ENCODE data around the gene CLP1.

The CLP1 gene

DNA sequence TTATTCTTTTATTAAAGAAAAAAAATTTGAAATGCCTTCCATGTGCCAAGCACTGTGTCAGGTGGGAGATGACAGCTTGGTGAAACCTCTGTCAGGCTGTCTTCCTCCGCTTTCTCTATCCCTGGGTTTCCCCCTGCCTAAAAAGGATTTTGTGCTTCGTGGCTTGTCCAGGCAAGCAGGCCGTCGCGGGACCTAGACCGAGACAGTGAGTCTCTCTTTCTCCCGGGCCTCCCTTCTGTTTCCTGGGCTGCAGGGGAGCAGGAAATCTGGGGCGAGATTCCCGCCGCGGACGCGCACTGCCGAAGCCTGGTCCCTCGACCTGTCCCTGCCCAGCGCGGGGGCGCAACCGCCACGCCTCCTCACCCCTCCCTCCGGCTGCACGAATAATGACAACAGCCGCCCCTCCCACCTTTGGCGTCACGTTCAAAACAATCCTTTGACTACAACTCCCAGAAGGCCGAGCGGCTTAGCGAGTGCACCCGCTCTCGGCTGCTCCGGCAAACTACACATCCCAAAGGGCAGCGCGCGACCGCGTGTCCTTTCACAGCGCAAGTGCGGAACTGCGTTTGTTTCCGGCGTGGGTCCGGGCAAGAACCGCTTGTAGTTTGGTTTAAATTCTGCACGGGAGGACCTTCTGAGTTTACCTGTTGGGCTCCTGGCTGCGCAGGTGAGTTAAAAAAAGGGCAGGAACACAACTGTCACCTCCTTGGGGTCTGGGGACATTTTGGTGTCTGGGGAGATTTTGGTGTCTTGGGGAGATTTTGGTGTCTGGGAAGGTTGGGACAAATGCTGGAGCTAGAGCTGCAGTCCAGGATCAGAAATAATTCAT, at the start of gene CLP1:
Gene CLP1, plus strand, starts transcription at position 569 of the 829 bp plus-strand sequence. CDS start 1,715 bp downstream, outside the sequence.
- H3K27ac ChIP-seq: peak within 1 kb of the TSS; percentile 77
- DNase-seq (ENCODE audit: low read depth, low spot score): peak; percentile 96

DNA sequence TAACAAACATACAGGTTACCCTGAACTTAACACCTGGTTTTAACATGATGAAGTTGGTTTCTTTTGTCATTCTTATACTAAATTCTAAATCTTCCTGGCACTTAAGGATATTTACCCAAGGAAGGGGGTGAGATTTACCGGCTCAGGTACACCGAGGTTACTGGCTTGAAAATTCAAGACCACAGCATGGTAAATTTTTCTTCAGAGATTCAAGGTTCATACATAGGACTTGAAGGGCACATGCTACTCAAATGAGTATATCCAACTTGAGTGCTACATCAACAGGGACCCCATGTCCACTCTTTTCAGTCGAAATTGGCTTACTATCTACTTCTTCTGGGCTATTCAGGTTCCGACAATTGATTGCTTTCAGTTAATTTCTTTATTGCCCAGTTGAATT, 47.4 kb upstream of the CLP1 start:
- H3K27ac ChIP-seq: no peak overlapping the region
- no peak for DNase-seq (ENCODE audit: low read depth, low spot score)

DNA sequence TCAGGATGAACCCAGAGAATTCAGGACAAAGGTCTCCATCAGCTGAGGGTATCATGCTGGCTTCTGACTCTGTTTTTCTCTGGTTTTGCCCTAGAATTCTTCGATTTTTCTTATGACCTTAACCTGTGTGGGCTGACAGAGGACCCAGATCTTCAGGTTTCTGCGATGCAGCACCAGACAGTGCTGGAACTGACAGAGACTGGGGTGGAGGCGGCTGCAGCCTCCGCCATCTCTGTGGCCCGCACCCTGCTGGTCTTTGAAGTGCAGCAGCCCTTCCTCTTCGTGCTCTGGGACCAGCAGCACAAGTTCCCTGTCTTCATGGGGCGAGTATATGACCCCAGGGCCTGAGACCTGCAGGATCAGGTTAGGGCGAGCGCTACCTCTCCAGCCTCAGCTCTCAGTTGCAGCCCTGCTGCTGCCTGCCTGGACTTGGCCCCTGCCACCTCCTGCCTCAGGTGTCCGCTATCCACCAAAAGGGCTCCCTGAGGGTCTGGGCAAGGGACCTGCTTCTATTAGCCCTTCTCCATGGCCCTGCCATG, 43.3 kb upstream of the CLP1 start:
- H3K27ac ChIP-seq: no peak overlapping the region
- no peak for DNase-seq (ENCODE audit: low read depth, low spot score)

- H3K27ac ChIP-seq: no peak overlapping the region
- no peak for DNase-seq (ENCODE audit: low read depth, low spot score)
Measured at GRCh38 chr11:57615308-57615707, 42.3 kb upstream of the CLP1 start.

- DNase-seq (ENCODE audit: low read depth, low spot score): no peak
Measured at GRCh38 chr11:57616595-57616994, 41.0 kb upstream of the CLP1 start.

GRCh38 chr11:57618438-57618837, 39.1 kb upstream of the CLP1 start:
- DNase-seq (ENCODE audit: low read depth, low spot score): no peak
- peak overlapping the region; percentile 23 for H3K27ac ChIP-seq

More at GRCh38 chr11:57616595-57616994, 41.0 kb upstream of the CLP1 start:
- no peak overlapping the region for H3K27ac ChIP-seq

DNA sequence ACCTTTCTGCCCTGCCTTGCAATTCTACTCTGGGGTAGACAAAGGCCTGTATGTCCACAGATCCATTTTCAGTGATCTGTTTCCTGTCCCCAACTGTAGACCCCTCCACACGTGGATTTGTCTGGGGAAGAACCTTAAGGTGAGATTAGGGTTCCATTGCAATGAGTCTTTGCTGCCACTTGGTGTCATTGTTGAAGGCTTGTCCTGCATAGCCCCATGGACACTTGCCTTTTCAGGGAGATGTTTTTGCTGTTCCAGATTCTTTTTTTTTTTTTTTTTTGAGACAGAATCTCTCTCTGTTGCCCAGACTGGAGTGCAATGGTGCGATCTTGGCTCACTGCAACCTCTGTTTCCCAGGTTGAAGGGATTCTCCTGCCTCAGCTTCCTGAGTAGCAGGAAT, 38.2 kb upstream of the CLP1 start:
- no peak for DNase-seq (ENCODE audit: low read depth, low spot score)
- H3K27ac ChIP-seq: no peak overlapping the region

- H3K27ac ChIP-seq: no peak overlapping the region
- no peak for DNase-seq (ENCODE audit: low read depth, low spot score)
Measured at GRCh38 chr11:57620467-57620866, 37.1 kb upstream of the CLP1 start.

DNA sequence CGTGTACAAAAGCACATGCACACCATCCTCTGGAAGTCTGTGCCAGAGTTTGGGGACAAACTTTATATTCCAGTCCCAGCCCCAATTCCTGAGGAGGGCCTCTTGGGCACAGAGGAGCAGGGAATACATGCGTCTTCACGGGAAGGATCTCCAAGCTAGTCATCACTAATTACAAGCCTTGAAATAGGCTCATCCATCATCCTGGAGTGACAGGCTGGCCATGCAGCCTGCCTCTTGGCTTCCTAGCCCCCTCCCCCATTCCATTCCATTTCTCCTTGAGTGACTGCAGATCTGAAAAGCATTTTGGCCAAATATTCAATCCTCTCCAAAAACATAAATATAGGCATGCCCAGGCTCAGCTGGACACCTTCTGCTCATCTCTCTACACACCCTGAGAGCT, 35.3 kb upstream of the CLP1 start:
- DNase-seq (ENCODE audit: low read depth, low spot score): no peak

GRCh38 chr11:57624864-57625263, 32.7 kb upstream of the CLP1 start:
- DNase-seq (ENCODE audit: low read depth, low spot score): no peak
- H3K27ac ChIP-seq: no peak overlapping the region

More for the DNA sequence above, 35.3 kb upstream of the CLP1 start:
- H3K27ac ChIP-seq: no peak overlapping the region

DNA sequence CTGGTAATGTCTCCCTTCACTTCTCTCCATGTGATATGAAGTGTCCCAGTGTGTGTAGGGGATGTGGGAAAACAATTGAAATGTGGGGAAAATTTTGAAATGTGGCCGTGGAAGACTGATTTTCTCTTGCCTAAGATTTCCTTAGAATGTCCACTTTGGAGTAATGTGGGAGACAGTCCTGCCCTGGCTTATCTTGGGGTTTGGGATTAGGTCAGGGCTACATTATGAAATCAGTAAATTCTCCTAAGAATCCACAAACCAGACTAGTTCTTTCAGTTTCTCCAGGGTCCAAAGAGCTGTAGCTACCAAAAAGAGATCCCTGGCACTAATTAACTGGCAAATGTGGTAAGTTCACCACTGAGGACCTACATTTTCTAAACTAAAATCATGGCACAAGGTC, 30.7 kb upstream of the CLP1 start:
- no peak for DNase-seq (ENCODE audit: low read depth, low spot score)
- no peak overlapping the region for H3K27ac ChIP-seq

DNA sequence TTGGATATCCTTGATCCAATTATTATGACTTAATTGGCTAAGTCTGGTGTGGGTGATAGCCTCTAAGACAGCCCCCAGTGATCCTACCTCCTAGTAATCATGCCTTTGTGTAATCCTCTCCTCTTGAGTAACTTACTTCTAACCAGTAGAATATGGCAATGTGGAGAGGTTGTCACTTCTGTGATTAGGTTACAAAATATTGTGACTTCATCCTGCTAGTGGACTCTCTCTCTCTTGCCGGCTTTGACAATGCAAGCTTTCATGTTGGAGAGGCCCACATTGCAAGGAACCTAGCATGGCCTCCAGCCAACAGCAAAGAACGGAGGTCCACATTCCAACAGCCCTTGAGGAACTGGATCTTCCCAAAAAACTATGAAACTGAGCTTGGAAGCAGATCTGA, 27.4 kb upstream of the CLP1 start:
- H3K27ac ChIP-seq: no peak overlapping the region
- no peak for DNase-seq (ENCODE audit: low read depth, low spot score)

- no peak overlapping the region for H3K27ac ChIP-seq
- no peak for DNase-seq (ENCODE audit: low read depth, low spot score)
Measured at GRCh38 chr11:57632116-57632515, 25.4 kb upstream of the CLP1 start.

DNA sequence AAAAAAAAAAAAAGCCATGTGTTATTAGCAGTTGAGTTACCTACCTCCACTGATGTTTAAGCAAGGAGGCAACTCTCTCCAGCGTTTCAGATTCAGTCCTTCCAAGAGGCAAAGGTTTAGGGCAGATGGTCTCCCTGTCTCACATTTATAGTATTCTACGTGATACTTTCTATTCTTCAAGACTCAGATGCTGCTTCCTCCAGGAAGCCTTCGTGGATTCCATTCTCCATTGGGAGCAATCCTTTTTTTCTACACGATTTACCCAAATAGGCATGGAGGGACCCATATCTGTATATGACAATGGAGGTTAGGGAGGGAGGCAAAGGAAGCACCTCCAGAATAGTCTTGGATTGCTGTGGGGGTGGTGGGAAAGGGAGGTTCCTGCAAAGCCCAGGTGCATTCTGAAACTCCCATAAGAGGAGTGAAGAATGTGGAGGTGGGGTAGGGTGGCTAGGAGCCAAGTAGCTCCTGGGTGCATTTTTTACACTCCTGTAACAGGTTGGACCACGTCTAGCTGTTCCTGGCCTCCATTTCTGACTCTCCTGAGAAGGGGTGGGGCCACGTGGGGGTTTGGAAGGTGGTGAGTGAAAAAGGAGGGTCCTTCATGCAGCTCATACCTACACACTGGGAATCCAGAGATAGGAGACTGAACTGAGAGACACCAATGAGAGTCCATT, 24.0 kb upstream of the CLP1 start:
- H3K27ac ChIP-seq: no peak overlapping the region
- no peak for DNase-seq (ENCODE audit: low read depth, low spot score)

- no peak for DNase-seq (ENCODE audit: low read depth, low spot score)
- H3K27ac ChIP-seq: no peak overlapping the region
Measured at GRCh38 chr11:57634311-57634710, 23.3 kb upstream of the CLP1 start.

- no peak for DNase-seq (ENCODE audit: low read depth, low spot score)
- no peak overlapping the region for H3K27ac ChIP-seq
Measured at GRCh38 chr11:57635246-57635645, 22.3 kb upstream of the CLP1 start.

- no peak for DNase-seq (ENCODE audit: low read depth, low spot score)
- peak overlapping the region; percentile 55 for H3K27ac ChIP-seq
Measured at GRCh38 chr11:57637626-57638004, 19.9 kb upstream of the CLP1 start.

GRCh38 chr11:57638005-57638781, 19.4 kb upstream of the CLP1 start:
- peak overlapping the region; percentile 55 for H3K27ac ChIP-seq
- DNase-seq (ENCODE audit: low read depth, low spot score): no peak

- H3K27ac ChIP-seq: peak overlapping the region; percentile 55
Measured at GRCh38 chr11:57638811-57639320, 18.7 kb upstream of the CLP1 start.

GRCh38 chr11:57639321-57640067, 18.1 kb upstream of the CLP1 start:
- DNase-seq (ENCODE audit: low read depth, low spot score): no peak
- peak overlapping the region; percentile 55 for H3K27ac ChIP-seq

More at GRCh38 chr11:57638811-57639320, 18.7 kb upstream of the CLP1 start:
- no peak for DNase-seq (ENCODE audit: low read depth, low spot score)

All from epithelial cell of prostate (primary cell).